ENCODE measurements around the gene GIMAP8. TPM values are rescaled to one million over a fixed set of nuclear protein-coding genes. Genes with fewer than 3 reads are reported as not detected.

GIMAP8 gene
- total RNA-seq: under 1 TPM in 5 of 8 experiments, not detected in 3; 0.05 to 0.47 (median 0.14) TPM

DNA sequence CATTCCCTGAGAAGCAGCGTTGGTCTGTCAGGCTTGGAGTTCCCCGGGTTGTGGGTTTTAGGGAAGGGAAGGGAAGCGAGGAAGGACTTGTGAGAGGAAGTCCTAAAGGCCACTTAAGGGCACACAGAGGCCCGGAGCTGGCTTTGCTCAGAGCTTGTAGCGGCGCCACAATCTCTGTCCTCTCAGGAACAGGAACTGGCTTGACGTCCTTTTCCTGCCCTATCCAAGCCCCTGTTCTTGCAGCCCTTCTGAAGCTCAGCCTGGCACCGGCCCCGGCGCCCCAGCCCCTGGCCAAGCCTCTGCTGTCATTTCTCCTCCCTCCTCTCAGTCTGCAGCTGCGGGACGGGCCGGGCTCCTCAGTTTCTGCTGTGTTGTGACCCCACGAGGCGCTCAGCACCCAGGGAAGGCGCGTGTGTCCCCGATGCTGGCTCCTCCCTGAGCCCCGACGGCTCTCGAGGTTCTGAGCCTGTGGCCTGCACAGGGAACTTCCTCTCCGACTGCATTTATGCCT, at the start of gene GIMAP8:
GIMAP8 (plus strand) TSS at position 140 of the 511 bp plus-strand sequence. CDS start 16,069 bp downstream, outside the sequence.
- ATAC-seq (replicated peaks in 6 of 8): no peak
- Histone ChIP-seq H3K4me3 (no peak within 1 kb of the TSS), H3K27ac (no peak within 1 kb of the TSS), H3K4me1 (replicated peaks in 1 of 2) (peaks cover 0 to 3% of the 10 kb centered on the region in 2 donors)
- in situ Hi-C loops (cut with MboI; ENCODE audit: low pct_unique_long_range_greater_than_20kb in 2 of 9, low sequenced_read_pairs in 9 of 9, unreplicated experiment in 9 of 9): no loop called here
- 10 to 100% (median 67%) methylated on average over 1 to 10 of the region's 22 CpGs; no CpG with 5 or more reads in 2 of the 10 experiments for WGBS, 10 experiments

DNA sequence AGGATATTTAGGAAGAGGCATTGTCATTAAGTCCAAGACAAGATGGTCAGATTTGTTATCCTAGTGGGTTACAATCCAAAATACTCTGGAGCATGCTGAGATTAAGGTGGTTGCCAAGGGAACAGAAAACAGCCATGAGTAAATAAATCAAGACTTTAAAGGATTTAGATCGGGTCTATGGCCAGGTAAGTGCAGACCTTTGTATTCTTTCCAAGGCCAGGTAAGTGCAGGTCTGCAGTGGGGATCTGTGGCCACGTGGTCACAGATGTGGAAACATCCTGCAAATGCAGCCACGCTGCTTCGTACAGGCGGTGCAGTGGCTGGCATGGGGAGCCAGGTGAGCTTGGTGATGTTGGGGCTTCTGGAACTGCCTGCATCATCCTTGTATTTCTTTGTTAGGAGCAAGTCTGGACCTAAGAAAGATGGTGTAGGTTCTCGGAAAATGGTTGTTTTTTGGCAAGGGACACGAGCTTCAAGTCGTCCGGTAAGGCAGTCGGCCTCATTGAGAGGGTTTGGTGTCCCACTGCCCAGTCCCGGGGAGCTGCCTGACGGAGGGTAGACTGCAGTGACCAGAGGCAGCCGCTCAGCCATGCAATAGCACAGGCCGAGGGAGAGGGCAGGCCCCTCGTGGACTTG, 49.5 kb upstream of the GIMAP8 start:
- Histone ChIP-seq H3K4me1 (replicated peaks in 1 of 2) (peaks cover 62 to 64% of the 10 kb centered on the region in 2 donors), H3K4me3 (no peak overlapping the region), H3K27ac (no peak overlapping the region)
- 46 to 100% (median 63%) methylated on average over 1 to 8 of the region's 15 CpGs; no CpG with 5 or more reads in 2 of the 10 experiments for WGBS, 10 experiments
- in situ Hi-C loops (cut with MboI; ENCODE audit: low pct_unique_long_range_greater_than_20kb in 2 of 9, low sequenced_read_pairs in 9 of 9, unreplicated experiment in 9 of 9): loop anchor here in 3 of 9 experiments (25.0 kb wide), 3 partner anchors 114 to 586 kb away; partner anchors contain the start of genes ATP6V0E2 (in 1 of the 3), KCNH2 (in 1 of the 3) and NOS3 (in 1 of the 3)
- ATAC-seq (replicated peaks in 6 of 8): no peak

DNA sequence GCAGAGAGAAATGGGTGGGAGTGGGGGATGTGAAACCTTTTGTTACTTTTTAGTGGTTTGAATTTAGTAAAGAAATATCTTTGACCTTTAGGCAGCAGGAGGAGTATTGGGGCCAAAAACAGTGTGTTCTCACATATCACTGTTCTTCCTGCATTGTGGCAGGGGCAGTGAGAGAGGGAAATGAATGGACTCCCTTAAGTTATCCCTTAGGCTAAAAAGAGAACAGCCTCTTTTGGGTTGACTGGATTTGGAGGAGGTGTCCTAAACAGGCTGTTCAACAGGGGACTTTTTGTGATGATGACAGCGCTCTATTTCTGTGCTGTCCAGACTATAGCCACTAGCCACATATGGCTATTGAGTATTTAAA, 49.0 kb upstream of the GIMAP8 start:
- no peak for ATAC-seq (replicated peaks in 6 of 8)
- Histone ChIP-seq H3K4me1 (replicated peaks in 1 of 2) (peaks cover 67 to 69% of the 10 kb centered on the region in 2 donors), H3K4me3 (no peak overlapping the region), H3K27ac (peak overlapping the region in 1 of 2 donors; percentile 84)
- WGBS, 10 experiments: 75 to 100% (median 100%) methylated on average over 1 of the region's 1 CpG; no CpG with 5 or more reads in 3 of the 10 experiments
- in situ Hi-C loops (cut with MboI; ENCODE audit: low pct_unique_long_range_greater_than_20kb in 2 of 9, low sequenced_read_pairs in 9 of 9, unreplicated experiment in 9 of 9): loop anchor here in 3 of 9 experiments (25.0 kb wide), 3 partner anchors 114 to 586 kb away; partner anchors contain the start of genes ATP6V0E2 (in 1 of the 3), KCNH2 (in 1 of the 3) and NOS3 (in 1 of the 3)

DNA sequence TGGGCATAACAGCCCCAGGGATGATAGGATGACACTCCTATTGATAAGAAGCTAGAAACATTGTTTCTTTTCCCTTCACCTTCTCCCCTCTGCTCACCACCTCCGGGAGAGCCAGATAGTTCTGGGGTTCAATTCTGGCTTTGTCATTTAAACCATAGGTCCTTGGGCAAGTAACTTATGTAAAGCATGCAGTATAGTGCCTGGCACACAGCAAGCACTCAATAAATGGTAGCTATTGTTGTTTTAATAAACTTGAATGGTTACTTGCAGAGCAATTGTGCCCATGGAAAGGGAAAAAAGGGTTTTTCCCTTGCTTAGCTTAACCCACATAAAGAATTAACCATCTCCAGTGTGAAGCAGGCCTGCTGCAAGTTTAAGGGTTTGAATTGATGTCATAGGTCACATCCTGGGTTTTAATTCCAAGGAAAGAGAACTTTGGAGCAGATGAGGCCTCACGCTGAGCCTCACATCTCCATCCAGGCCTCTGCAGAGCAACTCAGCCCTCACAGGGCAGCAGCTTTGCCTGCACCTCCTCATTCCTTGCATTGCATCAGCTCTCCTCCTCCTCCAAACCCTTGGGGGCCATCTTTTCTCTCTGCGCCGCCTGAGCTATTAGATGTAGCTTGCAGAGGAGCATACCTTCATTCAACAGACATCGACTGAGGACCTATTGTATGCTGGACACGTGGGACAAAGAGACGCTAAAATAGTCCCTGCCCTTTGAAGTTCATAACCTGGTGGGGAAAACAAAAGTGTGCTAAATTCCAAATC, 48.4 kb upstream of the GIMAP8 start:
- Histone ChIP-seq H3K4me1 (replicated peaks in 1 of 2) (peaks cover 72 to 75% of the 10 kb centered on the region in 2 donors), H3K27ac (peak overlapping the region; percentile 68 to 84), H3K4me3 (no peak overlapping the region)
- peak in 1 of 8 experiments; percentile 11 for ATAC-seq (replicated peaks in 6 of 8)
- 0 to 80% (median 27%) methylated on average over 1 to 7 of the region's 7 CpGs; no CpG with 5 or more reads in 5 of the 10 experiments for WGBS, 10 experiments
- in situ Hi-C loops (cut with MboI; ENCODE audit: low pct_unique_long_range_greater_than_20kb in 2 of 9, low sequenced_read_pairs in 9 of 9, unreplicated experiment in 9 of 9): loop anchor here in 3 of 9 experiments (25.0 kb wide), 3 partner anchors 115 to 585 kb away; partner anchors contain the start of genes ATP6V0E2 (in 1 of the 3), KCNH2 (in 1 of the 3) and NOS3 (in 1 of the 3)

DNA sequence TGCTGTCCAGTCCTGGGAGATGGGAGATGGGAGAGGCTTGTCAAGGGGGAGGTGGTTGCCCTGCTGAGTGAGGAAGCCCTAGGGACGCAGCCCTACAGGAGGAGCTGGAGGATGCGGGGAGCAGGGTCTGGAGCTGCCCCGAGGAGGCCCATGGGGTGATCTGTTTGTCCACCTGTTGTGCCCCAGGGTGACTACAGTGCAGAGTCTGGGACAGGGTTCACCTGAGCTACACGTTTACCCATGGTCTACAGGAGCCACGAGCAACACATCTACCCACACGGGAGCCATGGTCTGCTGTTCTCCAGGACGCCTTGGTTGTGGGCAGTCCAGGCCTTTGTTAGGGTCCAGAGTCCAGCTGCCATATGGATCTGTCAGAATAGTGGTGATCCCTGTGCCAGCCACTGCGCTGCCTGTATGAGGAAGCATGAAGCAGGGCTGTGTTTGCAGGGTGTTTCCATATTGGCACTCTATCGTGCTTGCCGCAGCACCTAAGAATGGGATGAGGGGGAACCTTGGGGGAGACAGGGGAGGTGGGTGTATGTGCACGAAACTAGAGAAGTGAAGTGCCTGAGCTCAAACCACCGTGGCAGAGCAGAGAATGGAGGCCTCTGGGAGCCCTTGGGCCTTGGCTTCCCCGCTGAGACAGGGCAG, 47.6 kb upstream of the GIMAP8 start:
- 40 to 92% (median 90%) methylated on average over 1 to 4 of the region's 13 CpGs; no CpG with 5 or more reads in 7 of the 10 experiments for WGBS, 10 experiments
- in situ Hi-C loops (cut with MboI; ENCODE audit: low pct_unique_long_range_greater_than_20kb in 2 of 9, low sequenced_read_pairs in 9 of 9, unreplicated experiment in 9 of 9): loop anchor here in 3 of 9 experiments (25.0 kb wide), 3 partner anchors 115 to 585 kb away; partner anchors contain the start of genes ATP6V0E2 (in 1 of the 3), KCNH2 (in 1 of the 3) and NOS3 (in 1 of the 3)
- ATAC-seq (replicated peaks in 6 of 8): no peak
- H3K4me1 ChIP-seq (replicated peaks in 1 of 2): peaks cover 72 to 76% of the 10 kb centered on the region in 2 donors
- H3K27ac ChIP-seq: peak overlapping the region; percentile 68 to 84
- H3K4me3 ChIP-seq: no peak overlapping the region

DNA sequence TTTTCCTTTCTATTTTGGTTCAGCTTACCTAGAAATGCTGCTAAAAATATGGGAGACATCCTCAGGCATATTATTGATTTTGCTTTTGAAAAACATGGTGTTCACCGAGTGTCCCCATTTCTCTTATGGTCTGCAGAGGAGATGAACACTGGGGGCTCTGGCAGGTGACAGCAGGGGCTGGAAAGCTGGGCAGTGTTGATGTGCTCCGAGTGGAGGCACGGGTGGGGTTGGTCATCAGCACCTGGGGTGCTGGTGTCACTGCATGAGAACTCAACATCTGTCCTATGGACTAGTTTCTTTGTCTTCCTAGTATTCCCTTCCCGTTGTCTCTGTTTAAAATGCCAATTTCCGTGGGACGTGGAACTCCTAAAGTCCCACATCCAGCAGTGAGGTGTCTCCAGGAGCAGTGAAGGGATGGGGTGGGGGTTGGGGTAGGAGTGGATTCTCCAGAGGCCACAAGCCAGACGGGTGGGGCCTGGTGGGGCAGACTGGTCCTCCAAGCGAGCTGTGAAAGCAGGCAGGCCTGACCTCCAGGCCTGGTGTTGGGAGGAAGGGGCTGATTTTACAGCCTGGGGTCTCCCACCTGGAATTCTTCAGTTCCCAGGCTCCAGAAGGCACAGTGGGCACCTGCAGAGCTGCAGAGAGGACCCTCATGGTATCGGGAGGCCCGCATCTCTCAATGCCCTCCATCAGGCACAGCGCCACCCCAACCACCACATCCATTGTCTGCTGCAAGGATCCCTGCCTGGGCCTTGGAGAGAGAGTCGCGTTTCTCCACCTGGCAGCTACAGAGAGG, 46.9 kb upstream of the GIMAP8 start:
- no peak for ATAC-seq (replicated peaks in 6 of 8)
- in situ Hi-C loops (cut with MboI; ENCODE audit: low pct_unique_long_range_greater_than_20kb in 2 of 9, low sequenced_read_pairs in 9 of 9, unreplicated experiment in 9 of 9): loop anchor here in 3 of 9 experiments (25.0 kb wide), 3 partner anchors 116 to 584 kb away; partner anchors contain the start of genes ATP6V0E2 (in 1 of the 3), KCNH2 (in 1 of the 3) and NOS3 (in 1 of the 3)
- Histone ChIP-seq H3K27ac (no peak overlapping the region), H3K4me3 (no peak overlapping the region), H3K4me1 (replicated peaks in 1 of 2) (peaks cover 72 to 75% of the 10 kb centered on the region in 2 donors)
- WGBS, 10 experiments: 70 to 100% (median 92%) methylated on average over 1 to 8 of the region's 13 CpGs; no CpG with 5 or more reads in 4 of the 10 experiments

DNA sequence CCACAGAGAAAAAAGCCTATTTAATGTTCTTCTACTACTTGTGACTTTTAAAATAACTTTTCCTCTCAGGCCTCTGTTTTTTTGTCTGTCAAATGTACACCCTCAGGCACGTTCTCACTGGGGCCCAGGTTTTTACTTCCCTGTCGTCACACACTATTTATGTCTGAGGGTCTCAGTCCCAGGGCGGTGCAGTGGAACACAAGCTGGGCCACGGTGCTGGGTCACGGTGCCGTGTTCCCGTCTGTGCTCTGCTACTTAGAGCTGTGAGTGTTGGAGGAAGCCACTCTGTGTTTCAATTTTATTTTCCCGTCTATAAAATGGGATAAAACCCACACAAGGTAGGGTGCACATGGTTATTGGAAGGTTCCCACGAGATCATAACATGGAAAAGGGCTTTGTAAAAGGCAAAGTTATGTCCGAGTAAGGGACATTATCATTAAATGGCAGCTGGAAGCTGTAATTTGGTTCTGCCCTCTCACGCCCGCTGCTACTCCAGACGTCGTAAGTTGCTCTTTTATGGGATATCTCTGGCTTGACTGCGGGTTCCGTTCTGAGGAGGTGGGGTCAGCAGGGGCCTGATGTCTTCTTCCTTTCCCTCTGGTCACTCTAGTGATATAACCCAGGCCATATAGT, 46.1 kb upstream of the GIMAP8 start:
- Histone ChIP-seq H3K27ac (peak overlapping the region; percentile 89), H3K4me3 (peak overlapping the region; percentile 41 to 51 (median 49)), H3K4me1 (replicated peaks in 1 of 2) (peaks cover 67 to 68% of the 10 kb centered on the region in 2 donors)
- ATAC-seq (replicated peaks in 6 of 8): no peak
- 20 to 88% (median 65%) methylated on average over 2 to 13 of the region's 16 CpGs; no CpG with 5 or more reads in 2 of the 10 experiments for WGBS, 10 experiments
- in situ Hi-C loops (cut with MboI; ENCODE audit: low pct_unique_long_range_greater_than_20kb in 2 of 9, low sequenced_read_pairs in 9 of 9, unreplicated experiment in 9 of 9): loop anchor here in 3 of 9 experiments (25.0 kb wide), 3 partner anchors 117 to 583 kb away; partner anchors contain the start of genes ATP6V0E2 (in 1 of the 3), KCNH2 (in 1 of the 3) and NOS3 (in 1 of the 3)

DNA sequence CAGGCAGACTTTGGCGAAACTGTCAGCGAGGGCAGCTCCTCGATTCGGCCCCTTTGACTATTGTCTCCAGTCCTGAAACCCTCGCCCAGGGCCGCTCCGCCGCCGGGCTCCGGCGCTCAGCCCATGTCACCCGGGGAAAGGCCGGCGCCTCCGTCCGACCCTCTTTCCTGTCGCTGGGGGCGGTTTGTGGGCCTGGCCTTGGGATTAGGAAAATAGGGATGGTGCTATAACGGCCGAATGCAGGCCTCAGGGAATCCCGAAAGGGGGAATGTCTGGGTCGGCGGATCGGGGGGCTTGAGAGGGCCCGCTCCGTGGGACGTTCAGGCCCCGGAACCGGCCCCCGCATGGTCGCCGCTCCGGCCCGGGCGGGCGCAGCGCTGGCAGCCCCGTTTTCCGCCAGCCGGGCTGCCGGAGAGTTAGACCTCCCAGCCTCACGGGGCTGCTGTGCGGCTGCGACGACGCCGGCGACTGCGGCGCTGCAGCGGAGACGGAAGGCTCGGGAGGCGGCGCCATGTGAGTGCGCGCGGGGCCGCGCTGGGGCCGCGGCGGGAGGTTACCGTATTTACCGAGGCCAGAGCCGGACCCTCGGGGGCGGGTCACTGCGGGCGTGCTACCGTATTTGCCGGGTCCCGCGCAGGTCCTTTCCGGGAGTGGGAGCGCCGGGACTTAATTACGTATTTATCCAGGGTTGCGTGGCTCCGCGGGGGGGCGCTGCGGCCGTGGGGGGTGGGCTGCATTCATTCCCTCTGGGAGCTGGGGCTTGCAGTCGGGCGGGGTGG, 45.4 kb upstream of the GIMAP8 start:
- H3K4me3 ChIP-seq: peak overlapping the region; percentile 41 to 51 (median 49)
- peak; percentile 75 to 95 (median 84) for ATAC-seq (replicated peaks in 6 of 8)
- WGBS, 10 experiments: 0 to 20% (median 8%) methylated on average over 2 to 13 of the region's 86 CpGs; no CpG with 5 or more reads in 5 of the 10 experiments
- H3K4me1 ChIP-seq (replicated peaks in 1 of 2): peaks cover 60% of the 10 kb centered on the region in 2 donors
- in situ Hi-C loops (cut with MboI; ENCODE audit: low pct_unique_long_range_greater_than_20kb in 2 of 9, low sequenced_read_pairs in 9 of 9, unreplicated experiment in 9 of 9): loop anchor here in 3 of 9 experiments (25.0 kb wide), 3 partner anchors 118 to 582 kb away; partner anchors contain the start of genes ATP6V0E2 (in 1 of the 3), KCNH2 (in 1 of the 3) and NOS3 (in 1 of the 3)
- H3K27ac ChIP-seq: peak overlapping the region; percentile 89

DNA sequence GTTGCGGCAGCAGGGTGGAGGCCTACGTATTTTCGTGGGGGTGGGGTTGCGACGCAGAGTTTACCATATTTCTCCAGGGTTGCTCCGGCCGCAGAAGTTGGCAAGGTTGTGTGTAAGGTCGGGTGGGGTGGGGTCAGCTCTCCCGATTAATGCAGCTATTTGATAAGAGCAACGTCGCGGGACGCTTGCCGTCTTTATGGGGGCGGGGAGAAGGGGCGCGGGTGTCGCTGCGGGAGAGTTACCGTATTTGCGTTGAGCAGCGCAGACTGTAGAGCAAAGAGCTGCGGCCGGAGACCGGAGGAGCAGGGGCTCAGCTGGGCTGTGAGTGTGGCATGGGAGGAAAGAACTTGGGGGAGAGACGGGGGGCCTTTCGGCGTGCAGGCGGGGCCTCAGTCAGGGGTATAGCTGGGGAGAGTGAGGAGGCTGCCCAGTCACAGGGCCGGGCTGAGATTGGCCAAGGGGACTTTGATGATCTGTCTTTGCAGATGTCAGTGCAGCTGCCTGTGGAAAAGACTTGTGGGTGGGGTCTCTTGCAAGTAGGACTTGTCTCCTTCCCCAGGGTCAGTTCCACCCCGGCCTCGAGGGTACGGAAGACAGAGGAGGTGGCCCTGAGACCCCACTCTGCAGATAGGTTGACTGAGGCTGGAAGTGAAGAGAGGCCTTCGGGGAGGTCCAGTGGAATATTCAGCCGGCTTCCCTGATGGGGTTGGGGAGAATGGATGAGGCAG, 44.7 kb upstream of the GIMAP8 start:
- in situ Hi-C loops (cut with MboI; ENCODE audit: low pct_unique_long_range_greater_than_20kb in 2 of 9, low sequenced_read_pairs in 9 of 9, unreplicated experiment in 9 of 9): loop anchor here in 3 of 9 experiments (25.0 kb wide), 3 partner anchors 118 to 582 kb away; partner anchors contain the start of genes ATP6V0E2 (in 1 of the 3), KCNH2 (in 1 of the 3) and NOS3 (in 1 of the 3)
- peak; percentile 37 to 75 (median 69) for ATAC-seq (replicated peaks in 6 of 8)
- 0 to 43% (median 19%) methylated on average over 1 to 5 of the region's 35 CpGs; no CpG with 5 or more reads in 6 of the 10 experiments for WGBS, 10 experiments
- H3K4me1 ChIP-seq (replicated peaks in 1 of 2): peaks cover 53 to 55% of the 10 kb centered on the region in 2 donors
- H3K4me3 ChIP-seq: peak overlapping the region; percentile 41 to 51 (median 49)
- H3K27ac ChIP-seq: peak overlapping the region; percentile 63 to 64

DNA sequence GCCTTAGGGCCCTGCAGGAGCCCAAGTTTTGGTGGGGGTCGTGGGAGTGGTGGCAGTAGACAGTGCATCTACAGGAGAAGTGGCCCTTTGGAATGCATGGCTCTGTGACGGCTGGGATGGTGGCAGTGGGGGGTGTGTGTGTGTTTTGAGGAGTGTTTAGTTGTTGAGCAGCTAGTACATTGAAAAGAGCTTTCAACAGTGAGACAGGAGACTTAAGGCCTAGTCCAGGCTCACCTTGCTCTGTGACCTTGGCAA, 44.2 kb upstream of the GIMAP8 start:
- in situ Hi-C loops (cut with MboI; ENCODE audit: low pct_unique_long_range_greater_than_20kb in 2 of 9, low sequenced_read_pairs in 9 of 9, unreplicated experiment in 9 of 9): loop anchor here in 3 of 9 experiments (25.0 kb wide), 3 partner anchors 119 to 581 kb away; partner anchors contain the start of genes ATP6V0E2 (in 1 of the 3), KCNH2 (in 1 of the 3) and NOS3 (in 1 of the 3)
- peak overlapping the region in 4 of 5 donors; percentile 48 to 51 (median 49) for H3K4me3 ChIP-seq
- no peak for ATAC-seq (replicated peaks in 6 of 8)
- WGBS, 10 experiments: 0 to 100% (median 30%) methylated on average over 1 of the region's 2 CpGs; no CpG with 5 or more reads in 6 of the 10 experiments
- peaks cover 48 to 55% of the 10 kb centered on the region in 2 donors for H3K4me1 ChIP-seq (replicated peaks in 1 of 2)
- H3K27ac ChIP-seq: peak overlapping the region in 1 of 2 donors; percentile 64
